HCT116 (cell line): Measurements from ENCODE around the gene RFTN2. TPM values are rescaled to one million over a fixed set of nuclear protein-coding genes. Genes with fewer than 3 reads are reported as not detected.

Experiments used
- ATAC-seq: fragments of 200-7000 bp; cut with Tn5 transposase; 2 replicates; pipeline ENCODE4 v1.9.1; 2020; ENCODE audit warnings: mild to moderate bottlenecking, moderate library complexity
- BruUV-seq: library from RNA; stranded (reverse); fragments of 400-500 nt; replicated peaks from 2 replicates; lab custom pipeline; 2021; lab: Mats Ljungman, UMichigan
- CTCF ChIA-PET: fragments of 300-600 bp; sonication (Branson Sonifier 250); formaldehyde crosslinking; loops from one replicate; lab custom pipeline; 2021; ENCODE audit warnings: antibody characterized with exemption; lab: Charles Lee
- POLR2A ChIA-PET: fragments of 300-600, 350-600 bp; sonication (Branson Sonifier 250); formaldehyde crosslinking; loops from one replicate; lab custom pipeline; 2021; ENCODE audit warnings: antibody characterized with exemption; lab: Charles Lee
- RAD21 ChIA-PET, 2 experiments: fragments of 300-600 bp; sonication (Branson Sonifier 250); formaldehyde crosslinking; loops; one replicate each; lab custom pipeline; 2023; ENCODE audit warnings: low total read pairs in 2 of 2; ENCODE audit not compliant: uncharacterized antibody in 2 of 2, unreplicated experiment in 2 of 2, low non-redundant PET in 1 of 2; lab: Charles Lee
- DNase-seq: peaks from one replicate; pipeline ENCODE4 v3.0.0-alpha.2; 2010; ENCODE audit warnings: low read depth, low spot score
- H2AFZ ChIP-seq: fragments of 200-600 bp; shearing (Covaris generic), sonication (generic); 2 replicates; pipeline ENCODE4 v1.6.1; 2017; ENCODE audit warnings: low read depth, mixed run types, mixed read lengths, antibody characterized with exemption, low read length; ENCODE audit not compliant: poor library complexity, severe bottlenecking
- H3K27ac ChIP-seq: 2 replicates; pipeline ENCODE4 v1.5.1; 2012; ENCODE audit warnings: low read depth, low read length
- H3K27me3 ChIP-seq: fragments of 200-600 bp; sonication (generic); 2 replicates; pipeline ENCODE4 v1.6.1; 2016; ENCODE audit warnings: mixed run types, low read length, mixed read lengths; ENCODE audit not compliant: insufficient read depth
- H3K36me3 ChIP-seq, 2 experiments: fragments of 200-500 bp in 1 of 2; fragments of 200-600 bp in 1 of 2; sonication (Bioruptor generic) in 1 of 2; sonication (generic) in 1 of 2; 2 replicates each; pipeline versions ENCODE4 v1.5.1 to v1.6.1; 2014 to 2016; ENCODE audit warnings: low read length in 2 of 2, inconsistent platforms in 1 of 2, mixed read lengths in 1 of 2, mixed run types in 1 of 2; ENCODE audit not compliant: insufficient read depth in 2 of 2, control insufficient read depth in 1 of 2
- H3K4me1 ChIP-seq, 2 experiments: fragments of 200-600 bp in 1 of 2; sonication (generic) in 1 of 2; 2 replicates each; pipeline versions ENCODE4 v1.5.1 to v1.6.1; 2012 to 2017; ENCODE audit warnings: low read length in 2 of 2, inconsistent platforms in 1 of 2, mild to moderate bottlenecking in 1 of 2, mixed read lengths in 1 of 2, mixed run types in 1 of 2, moderate library complexity in 1 of 2; ENCODE audit not compliant: insufficient read depth in 2 of 2, control insufficient read depth in 1 of 2
- H3K4me2 ChIP-seq: fragments of 200-600 bp; sonication (generic); 2 replicates; pipeline ENCODE4 v1.6.1; 2017; ENCODE audit warnings: mixed run types, low read length, mixed read lengths
- H3K4me3 ChIP-seq, 2 experiments: fragments of 200-600 bp in 1 of 2; sonication (generic) in 1 of 2; replicated peaks in 1 of 2; 2 replicates each; pipeline ENCODE4 v1.5.1; 2011 to 2016; ENCODE audit warnings: low read length in 2 of 2, control low read depth in 1 of 2, low read depth in 1 of 2, mild to moderate bottlenecking in 1 of 2, mixed read lengths in 1 of 2, mixed run types in 1 of 2
- H3K79me2 ChIP-seq: fragments of 200-600 bp; sonication (generic); 2 replicates; pipeline ENCODE4 v1.6.1; 2017; ENCODE audit warnings: mild to moderate bottlenecking, mixed run types, low read length, moderate library complexity, mixed read lengths; ENCODE audit not compliant: insufficient read depth
- H3K9ac ChIP-seq: fragments of 200-600 bp; sonication (generic); 2 replicates; pipeline ENCODE4 v1.6.1; 2016; ENCODE audit warnings: low read length, mixed read lengths
- H3K9me2 ChIP-seq: fragments of 200-600 bp; sonication (generic), shearing (Covaris generic); 2 replicates; pipeline ENCODE4 v1.6.1; 2017; ENCODE audit warnings: mixed run types, mild to moderate bottlenecking, moderate library complexity; ENCODE audit not compliant: insufficient read depth
- H3K9me3 ChIP-seq, 2 experiments: fragments of 200-500 bp in 1 of 2; fragments of 200-600 bp in 1 of 2; sonication (Bioruptor generic) in 1 of 2; sonication (generic) in 1 of 2; 2 replicates each; pipeline ENCODE4 v1.6.1; 2014 to 2017; ENCODE audit warnings: low read length in 2 of 2, mixed read lengths in 2 of 2, inconsistent platforms in 1 of 2, low read depth in 1 of 2, mild to moderate bottlenecking in 1 of 2, mixed run types in 1 of 2, moderate library complexity in 1 of 2; ENCODE audit not compliant: control insufficient read depth in 1 of 2, insufficient read depth in 1 of 2
- H4K20me1 ChIP-seq: fragments of 200-600 bp; sonication (generic), shearing (Covaris generic); 2 replicates; pipeline ENCODE4 v1.6.1; 2017; ENCODE audit warnings: mixed run types, mild to moderate bottlenecking, moderate library complexity; ENCODE audit not compliant: insufficient read depth
- CEBPB ChIP-seq: IDR thresholded peaks from 2 replicates; pipeline ENCODE4 v1.6.1; 2012; ENCODE audit warnings: low read depth
- EGR1 ChIP-seq: IDR thresholded peaks from 2 replicates; pipeline ENCODE4 v1.6.1; 2012; ENCODE audit warnings: low read depth
- EZH2 ChIP-seq: fragments of 200-600 bp; sonication (generic); IDR thresholded peaks from 2 replicates; pipeline ENCODE4 v1.6.1; 2017; ENCODE audit warnings: antibody characterized with exemption, mixed run types
- FOSL1 ChIP-seq: IDR thresholded peaks from 2 replicates; pipeline ENCODE4 v1.6.1; 2012; ENCODE audit warnings: low read depth
- JUND ChIP-seq: IDR thresholded peaks from 2 replicates; pipeline ENCODE4 v1.6.1; 2012
- POLR2A ChIP-seq: IDR thresholded peaks from 2 replicates; pipeline ENCODE4 v1.7.0; 2011; ENCODE audit warnings: borderline replicate concordance; ENCODE audit not compliant: insufficient read depth, insufficient read length; ENCODE audit errors: extremely low read depth
- POLR2AphosphoS5 ChIP-seq: IDR thresholded peaks from 2 replicates; pipeline ENCODE4 v1.6.1; 2011; ENCODE audit warnings: mild to moderate bottlenecking, low read depth, low read length, moderate library complexity
- RAD21 ChIP-seq: IDR thresholded peaks from 2 replicates; pipeline ENCODE4 v1.6.1; 2012; ENCODE audit warnings: low read depth, mild to moderate bottlenecking
- SIN3A ChIP-seq: IDR thresholded peaks from 2 replicates; pipeline ENCODE4 v1.6.1; 2012; ENCODE audit warnings: low read depth
- SP1 ChIP-seq: IDR thresholded peaks from 2 replicates; pipeline ENCODE4 v1.6.1; 2012; ENCODE audit warnings: low read depth
- SRF ChIP-seq: IDR thresholded peaks from 2 replicates; pipeline ENCODE4 v1.6.1; 2012; ENCODE audit warnings: low read depth
- TCF7L2 ChIP-seq: IDR thresholded peaks from 2 replicates; pipeline ENCODE4 v1.7.0; 2011; ENCODE audit warnings: borderline replicate concordance, inconsistent platforms; ENCODE audit not compliant: insufficient read depth, insufficient read length; ENCODE audit errors: extremely low read depth
- YY1 ChIP-seq: IDR thresholded peaks from 2 replicates; pipeline ENCODE4 v1.6.1; 2011; ENCODE audit warnings: low read length, low read depth, moderate library complexity, mild to moderate bottlenecking; ENCODE audit not compliant: insufficient replicate concordance; ENCODE audit errors: extremely low read depth
- ZFX ChIP-seq: fragments of 450-650 bp; IDR thresholded peaks from 2 replicates; pipeline ENCODE4 v1.6.1; 2017
- ZNF274 ChIP-seq: fragments of 200-500 bp; sonication (Bioruptor generic); IDR thresholded peaks from 2 replicates; pipeline ENCODE4 v1.6.1; 2014; ENCODE audit warnings: mild to moderate bottlenecking, low read depth, low read length, inconsistent platforms
- intact Hi-C: fragments of 100-400 bp; cut with micrococcal nuclease; formaldehyde crosslinking; loops from 2 replicates; pipeline ENCODE4 v1.10.0; 2022
- total RNA-seq: library from RNA; stranded (reverse); gene quantifications from one replicate; pipeline ENCODE4 v1.2.1, GENCODE V29; 2021; ENCODE audit not compliant: unreplicated experiment
- TF ChIP-seq, protein P1 (sequence below): IDR thresholded peaks from 2 replicates; pipeline ENCODE4 v1.6.1; 2012
- TF ChIP-seq, protein P2 (sequence below): IDR thresholded peaks from 2 replicates; pipeline ENCODE4 v1.6.1; 2012; ENCODE audit warnings: low read depth
- TF ChIP-seq, protein P3 (sequence below), 3 experiments: fragments of 200-600 bp in 1 of 3; sonication (generic) in 1 of 3; IDR thresholded peaks in 2 of 3; conservative IDR thresholded peaks in 1 of 3; 2 replicates each; pipeline ENCODE4 v1.5.1; 2012 to 2017; ENCODE audit warnings: low read depth in 2 of 3, low read length in 2 of 3, antibody characterized with exemption in 1 of 3, borderline replicate concordance in 1 of 3, control low read depth in 1 of 3, mild to moderate bottlenecking in 1 of 3, mixed read lengths in 1 of 3, mixed run types in 1 of 3, moderate library complexity in 1 of 3; ENCODE audit not compliant: insufficient read depth in 1 of 3
- TF ChIP-seq, protein P4 (sequence below): IDR thresholded peaks from 2 replicates; pipeline ENCODE4 v1.6.1; 2012

RFTN2 gene
- total RNA-seq, 1 experiment from 2014 or later: not detected

DNA sequence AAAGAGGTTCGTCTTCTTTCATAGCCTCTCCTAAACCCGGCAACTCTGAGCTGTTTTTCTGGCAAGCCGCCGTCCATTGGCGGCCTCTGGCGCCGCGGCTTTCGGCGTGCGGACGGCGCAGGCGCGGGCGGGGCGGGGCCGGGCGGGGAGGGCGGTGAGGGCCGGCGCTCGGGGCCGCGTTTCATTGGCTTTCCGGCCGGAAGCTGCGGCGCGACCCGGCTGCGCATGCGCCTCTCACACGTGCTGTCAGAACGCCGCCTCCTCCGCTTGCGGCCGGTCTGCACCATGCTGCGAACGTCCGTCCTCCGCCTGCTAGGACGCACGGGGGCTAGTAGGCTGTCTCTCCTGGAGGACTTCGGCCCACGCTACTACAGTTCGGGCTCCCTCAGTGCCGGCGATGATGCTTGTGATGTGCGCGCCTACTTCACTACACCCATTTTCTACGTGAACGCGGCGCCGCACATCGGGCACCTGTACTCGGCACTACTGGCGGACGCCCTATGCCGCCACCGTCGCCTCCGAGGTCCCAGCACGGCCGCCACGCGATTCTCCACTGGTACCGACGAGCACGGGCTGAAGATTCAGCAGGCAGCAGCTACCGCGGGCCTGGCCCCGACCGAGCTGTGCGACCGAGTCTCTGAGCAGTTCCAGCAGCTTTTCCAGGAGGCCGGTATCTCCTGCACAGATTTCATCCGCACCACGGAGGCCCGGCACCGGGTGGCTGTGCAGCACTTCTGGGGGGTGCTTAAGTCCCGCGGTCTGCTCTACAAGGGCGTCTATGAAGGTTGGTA, 29.9 kb upstream of the RFTN2 start, which contains the start of gene MARS2:
Gene MARS2, plus strand, starts transcription at position 249 of the 791 bp plus-strand sequence. Its CDS starts 37 bp downstream, at position 286.
- Histone ChIP-seq H3K9me2 (no peaks in the 10 kb centered on the region), H3K9ac (peak within 1 kb of the TSS; percentile 84)
- TF ChIP-seq SIN3A (peak; percentile 99), RAD21 (no peak), SRF (no peak), ZFX (peak; percentile 50; the same call in 1 of the 2 replicates), POLR2AphosphoS5 (peak; percentile 94), EZH2 (no peak), TCF7L2 (peak; percentile 23), YY1 (peak; percentile 85), FOSL1 (no peak), POLR2A (peak; percentile 92), ZNF274 (no peak), CEBPB (no peak), JUND (no peak), EGR1 (no peak), SP1 (0 out of 2 replicates have a peak, but pooled peaks have one; percentile 5)
- TF ChIP-seq, protein P1, sequence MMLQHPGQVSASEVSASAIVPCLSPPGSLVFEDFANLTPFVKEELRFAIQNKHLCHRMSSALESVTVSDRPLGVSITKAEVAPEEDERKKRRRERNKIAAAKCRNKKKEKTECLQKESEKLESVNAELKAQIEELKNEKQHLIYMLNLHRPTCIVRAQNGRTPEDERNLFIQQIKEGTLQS: no peak
- TF ChIP-seq, protein P2, sequence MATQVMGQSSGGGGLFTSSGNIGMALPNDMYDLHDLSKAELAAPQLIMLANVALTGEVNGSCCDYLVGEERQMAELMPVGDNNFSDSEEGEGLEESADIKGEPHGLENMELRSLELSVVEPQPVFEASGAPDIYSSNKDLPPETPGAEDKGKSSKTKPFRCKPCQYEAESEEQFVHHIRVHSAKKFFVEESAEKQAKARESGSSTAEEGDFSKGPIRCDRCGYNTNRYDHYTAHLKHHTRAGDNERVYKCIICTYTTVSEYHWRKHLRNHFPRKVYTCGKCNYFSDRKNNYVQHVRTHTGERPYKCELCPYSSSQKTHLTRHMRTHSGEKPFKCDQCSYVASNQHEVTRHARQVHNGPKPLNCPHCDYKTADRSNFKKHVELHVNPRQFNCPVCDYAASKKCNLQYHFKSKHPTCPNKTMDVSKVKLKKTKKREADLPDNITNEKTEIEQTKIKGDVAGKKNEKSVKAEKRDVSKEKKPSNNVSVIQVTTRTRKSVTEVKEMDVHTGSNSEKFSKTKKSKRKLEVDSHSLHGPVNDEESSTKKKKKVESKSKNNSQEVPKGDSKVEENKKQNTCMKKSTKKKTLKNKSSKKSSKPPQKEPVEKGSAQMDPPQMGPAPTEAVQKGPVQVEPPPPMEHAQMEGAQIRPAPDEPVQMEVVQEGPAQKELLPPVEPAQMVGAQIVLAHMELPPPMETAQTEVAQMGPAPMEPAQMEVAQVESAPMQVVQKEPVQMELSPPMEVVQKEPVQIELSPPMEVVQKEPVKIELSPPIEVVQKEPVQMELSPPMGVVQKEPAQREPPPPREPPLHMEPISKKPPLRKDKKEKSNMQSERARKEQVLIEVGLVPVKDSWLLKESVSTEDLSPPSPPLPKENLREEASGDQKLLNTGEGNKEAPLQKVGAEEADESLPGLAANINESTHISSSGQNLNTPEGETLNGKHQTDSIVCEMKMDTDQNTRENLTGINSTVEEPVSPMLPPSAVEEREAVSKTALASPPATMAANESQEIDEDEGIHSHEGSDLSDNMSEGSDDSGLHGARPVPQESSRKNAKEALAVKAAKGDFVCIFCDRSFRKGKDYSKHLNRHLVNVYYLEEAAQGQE: no peak
- TF ChIP-seq, protein P3, sequence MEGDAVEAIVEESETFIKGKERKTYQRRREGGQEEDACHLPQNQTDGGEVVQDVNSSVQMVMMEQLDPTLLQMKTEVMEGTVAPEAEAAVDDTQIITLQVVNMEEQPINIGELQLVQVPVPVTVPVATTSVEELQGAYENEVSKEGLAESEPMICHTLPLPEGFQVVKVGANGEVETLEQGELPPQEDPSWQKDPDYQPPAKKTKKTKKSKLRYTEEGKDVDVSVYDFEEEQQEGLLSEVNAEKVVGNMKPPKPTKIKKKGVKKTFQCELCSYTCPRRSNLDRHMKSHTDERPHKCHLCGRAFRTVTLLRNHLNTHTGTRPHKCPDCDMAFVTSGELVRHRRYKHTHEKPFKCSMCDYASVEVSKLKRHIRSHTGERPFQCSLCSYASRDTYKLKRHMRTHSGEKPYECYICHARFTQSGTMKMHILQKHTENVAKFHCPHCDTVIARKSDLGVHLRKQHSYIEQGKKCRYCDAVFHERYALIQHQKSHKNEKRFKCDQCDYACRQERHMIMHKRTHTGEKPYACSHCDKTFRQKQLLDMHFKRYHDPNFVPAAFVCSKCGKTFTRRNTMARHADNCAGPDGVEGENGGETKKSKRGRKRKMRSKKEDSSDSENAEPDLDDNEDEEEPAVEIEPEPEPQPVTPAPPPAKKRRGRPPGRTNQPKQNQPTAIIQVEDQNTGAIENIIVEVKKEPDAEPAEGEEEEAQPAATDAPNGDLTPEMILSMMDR (IDR thresholded peaks at IDR 0.05 in 2 of 3, conservative IDR thresholded peaks at IDR 0.05 in 1 of 3; ENCODE audit: borderline replicate concordance in 1 of 3, insufficient read depth in 1 of 3, low read depth in 2 of 3, low read length in 2 of 3): no peak
- TF ChIP-seq, protein P4, sequence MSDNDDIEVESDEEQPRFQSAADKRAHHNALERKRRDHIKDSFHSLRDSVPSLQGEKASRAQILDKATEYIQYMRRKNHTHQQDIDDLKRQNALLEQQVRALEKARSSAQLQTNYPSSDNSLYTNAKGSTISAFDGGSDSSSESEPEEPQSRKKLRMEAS: peak; percentile 97
- TF ChIP-seq, all 23 proteins: peak for 8
- Histone ChIP-seq H3K79me2 (peaks cover 49% of the 10 kb centered on the region), H3K9me3 (no peaks in the 10 kb centered on the region), H4K20me1 (peaks cover 14% of the 10 kb centered on the region; the same call in 1 of the 2 replicates), H3K4me3 (peak within 1 kb of the TSS; percentile 78 to 89), H3K4me1 (peaks cover 11 to 19% of the 10 kb centered on the region in 2 experiments; a peak in 3 of 4 replicates), H3K36me3 (peaks cover 0 to 7% of the 10 kb centered on the region in 2 experiments; a peak in 1 of 4 replicates), H3K27ac (peak within 1 kb of the TSS; percentile 66), H2AFZ (peak within 1 kb of the TSS; percentile 90), H3K4me2 (peak within 1 kb of the TSS; percentile 85), H3K27me3 (no peaks in the 10 kb centered on the region)
- intact Hi-C loops: loop anchor here (10.0 kb wide), 2 partner anchors 201 to 589 kb away; partner anchors contain the start of gene HSPE1
- ChIA-PET CTCF (interaction anchor here (1.5 kb wide), 1 partner anchor 74 kb away, joined by 3 read pairs; no protein-coding TSS in a partner anchor), RAD21 (no interaction called here), POLR2A (interaction anchor here (0.6 to 1.2 kb wide), 5 partner anchors 9 to 294 kb away, joined by 3 to 4 read pairs (median 4); partner anchors contain the start of genes HSPD1 and HSPE1)
- DNase-seq (peak; percentile 77), ATAC-seq (peak; percentile 87)
- TSS peak; percentile 50 for BruUV-seq
